H9 (cell line): ENCODE measurements around the gene ORM2. TPM values are rescaled to one million over a fixed set of nuclear protein-coding genes. Genes with fewer than 3 reads are reported as not detected.

Experiments
- DNase-seq: peaks from one replicate; pipeline ENCODE4 v3.0.0-alpha.2; 2017
- H2AFZ ChIP-seq: one replicate; pipeline ENCODE4 v1.6.1; 2013; ENCODE audit warnings: mild to moderate bottlenecking, low read length, control low read depth, moderate library complexity
- H2AK5ac ChIP-seq: 2 replicates; pipeline ENCODE4 v1.6.1; 2013; ENCODE audit warnings: low read length, control low read depth, mixed read lengths; ENCODE audit not compliant: insufficient read length
- H2BK120ac ChIP-seq: one replicate; pipeline ENCODE4 v1.6.1; 2013; ENCODE audit warnings: low read depth, mild to moderate bottlenecking, low read length, control low read depth, inconsistent platforms; ENCODE audit not compliant: poor library complexity, severe bottlenecking
- H2BK12ac ChIP-seq: 2 replicates; pipeline ENCODE4 v1.6.1; 2013; ENCODE audit warnings: low read length, control low read depth, mixed read lengths, low read depth; ENCODE audit not compliant: insufficient read length
- H2BK15ac ChIP-seq: 2 replicates; pipeline ENCODE4 v1.6.1; 2013; ENCODE audit warnings: low read depth, low read length, control low read depth
- H2BK20ac ChIP-seq: one replicate; pipeline ENCODE4 v1.6.1; 2013; ENCODE audit warnings: low read depth, mild to moderate bottlenecking, low read length, control low read depth, inconsistent platforms; ENCODE audit not compliant: poor library complexity, severe bottlenecking
- H2BK5ac ChIP-seq: 2 replicates; pipeline ENCODE4 v1.6.1; 2013; ENCODE audit warnings: low read length, control low read depth, mixed read lengths; ENCODE audit not compliant: insufficient read length
- H3K14ac ChIP-seq: 2 replicates; pipeline ENCODE4 v1.6.1; 2013; ENCODE audit warnings: low read length, control low read depth; ENCODE audit not compliant: insufficient read depth
- H3K18ac ChIP-seq: 2 replicates; pipeline ENCODE4 v1.6.1; 2013; ENCODE audit warnings: low read depth, mild to moderate bottlenecking, mixed read lengths, low read length, control low read depth; ENCODE audit not compliant: insufficient read length
- H3K23ac ChIP-seq: 2 replicates; pipeline ENCODE4 v1.6.1; 2013; ENCODE audit warnings: low read length, control low read depth, mixed read lengths, low read depth; ENCODE audit not compliant: insufficient read length
- H3K23me2 ChIP-seq: 2 replicates; pipeline ENCODE4 v1.6.1; 2013; ENCODE audit warnings: low read depth, mild to moderate bottlenecking, mixed read lengths, low read length, control low read depth; ENCODE audit not compliant: insufficient read length, poor library complexity, severe bottlenecking
- H3K27ac ChIP-seq: 2 replicates; pipeline ENCODE4 v1.5.1; 2013; ENCODE audit warnings: low read length, control low read depth, mixed read lengths, low read depth; ENCODE audit not compliant: insufficient read length
- H3K27me3 ChIP-seq: 2 replicates; pipeline ENCODE4 v1.6.1; 2013; ENCODE audit warnings: low read length, control low read depth, inconsistent platforms; ENCODE audit not compliant: insufficient read depth
- H3K4ac ChIP-seq: 2 replicates; pipeline ENCODE4 v1.6.1; 2013; ENCODE audit warnings: low read depth, mild to moderate bottlenecking, control low read depth, inconsistent platforms, low read length, moderate library complexity
- H3K4me1 ChIP-seq: 2 replicates; pipeline ENCODE4 v1.6.1; 2013; ENCODE audit warnings: low read length, control low read depth, inconsistent platforms; ENCODE audit not compliant: insufficient read depth
- H3K4me2 ChIP-seq: 2 replicates; pipeline ENCODE4 v1.6.1; 2013; ENCODE audit warnings: low read length, control low read depth, mixed read lengths; ENCODE audit not compliant: insufficient read length, insufficient read depth
- H3K56ac ChIP-seq: 2 replicates; pipeline ENCODE4 v1.6.1; 2013; ENCODE audit warnings: low read depth, mild to moderate bottlenecking, mixed read lengths, low read length, control low read depth; ENCODE audit not compliant: insufficient read length
- H3K79me1 ChIP-seq: 2 replicates; pipeline ENCODE4 v1.6.1; 2013; ENCODE audit warnings: low read depth, mild to moderate bottlenecking, moderate library complexity, low read length, control low read depth, inconsistent platforms; ENCODE audit not compliant: insufficient read depth, poor library complexity, severe bottlenecking
- H3K79me2 ChIP-seq: 2 replicates; pipeline ENCODE4 v1.6.1; 2013; ENCODE audit warnings: low read length, control low read depth, inconsistent platforms; ENCODE audit not compliant: insufficient read depth
- H3K9ac ChIP-seq: 2 replicates; pipeline ENCODE4 v1.6.1; 2013; ENCODE audit warnings: low read length, control low read depth, mixed read lengths; ENCODE audit not compliant: insufficient read length; ENCODE audit errors: extremely low read depth
- H3K9me3 ChIP-seq: one replicate; pipeline ENCODE4 v1.6.1; 2013; ENCODE audit warnings: low read depth, low read length, inconsistent platforms; ENCODE audit not compliant: control insufficient read depth
- H3T11ph ChIP-seq: one replicate; pipeline ENCODE4 v1.6.1; 2013; ENCODE audit warnings: mild to moderate bottlenecking, low read length, control low read depth, inconsistent platforms
- H4K20me1 ChIP-seq: one replicate; pipeline ENCODE4 v1.6.1; 2013; ENCODE audit not compliant: control insufficient read depth, insufficient read length, insufficient read depth
- H4K5ac ChIP-seq: 2 replicates; pipeline ENCODE4 v1.6.1; 2013; ENCODE audit warnings: low read depth, mild to moderate bottlenecking, mixed read lengths, low read length, control low read depth; ENCODE audit not compliant: insufficient read length
- H4K8ac ChIP-seq: replicated peaks from 2 replicates; pipeline ENCODE4 v1.6.1; 2013; ENCODE audit warnings: low read length, control low read depth, mixed read lengths, low read depth; ENCODE audit not compliant: insufficient read length
- H4K91ac ChIP-seq: 2 replicates; pipeline ENCODE4 v1.6.1; 2013; ENCODE audit warnings: low read depth, mild to moderate bottlenecking, moderate library complexity, mixed read lengths, low read length, control low read depth; ENCODE audit not compliant: insufficient read length
- H3K27ac Mint-ChIP-seq, 3 experiments: 2 replicates in 2 of 3; 3 replicates in 1 of 3; pipeline ENCODE4 v1.8.0; 2020 to 2021; ENCODE audit warnings: mixed read lengths in 3 of 3, mild to moderate bottlenecking in 1 of 3, moderate library complexity in 1 of 3
- H3K27me3 Mint-ChIP-seq: 2 replicates; pipeline ENCODE4 v1.8.0; 2021; ENCODE audit warnings: low read depth, mild to moderate bottlenecking, moderate library complexity, mixed read lengths
- H3K36me3 Mint-ChIP-seq, 3 experiments: 2 replicates in 2 of 3; 3 replicates in 1 of 3; pipeline ENCODE4 v1.8.0; 2020 to 2021; ENCODE audit warnings: low read depth in 3 of 3, mixed read lengths in 3 of 3; ENCODE audit not compliant: insufficient read depth in 1 of 3
- H3K4me1 Mint-ChIP-seq, 2 experiments: 2 replicates each; pipeline ENCODE4 v1.8.0; 2020; ENCODE audit warnings: mixed read lengths in 2 of 2
- H3K4me3 Mint-ChIP-seq, 2 experiments: 2 replicates in 1 of 2; 3 replicates in 1 of 2; pipeline ENCODE4 v1.8.0; 2020 to 2021; ENCODE audit warnings: mild to moderate bottlenecking in 2 of 2, mixed read lengths in 2 of 2, moderate library complexity in 1 of 2
- H3K9me3 Mint-ChIP-seq, 2 experiments: 2 replicates in 1 of 2; 3 replicates in 1 of 2; pipeline ENCODE4 v1.8.0; 2020; ENCODE audit warnings: mild to moderate bottlenecking in 2 of 2, mixed read lengths in 2 of 2, moderate library complexity in 1 of 2
- WGBS: extraction: QIAGEN DNeasy Blood & Tissue Kit; methylation state at CpG from one replicate; pipeline ENCODE4 v1.1.7; 2013; ENCODE audit warnings: missing lambda C conversion rate, low lambda C conversion rate, mixed read lengths; ENCODE audit not compliant: insufficient read length; ENCODE audit errors: extremely low coverage; 5-methylcytosine and 5-hydroxymethylcytosine counted together
- total RNA-seq: library from RNA; stranded (reverse); gene quantifications from 2 replicates; pipeline ENCODE4 v1.2.1, GENCODE V29; 2021
- TF ChIP-seq, protein P1 (sequence below): fragments of 200-600 bp; sonication (generic); conservative IDR thresholded peaks from 3 replicates; pipeline ENCODE4 v1.8.0; 2021; ENCODE audit warnings: antibody characterized with exemption, mild to moderate bottlenecking

ORM2 gene
- total RNA-seq, 1 experiment from 2014 or later: 1.2 TPM

DNA sequence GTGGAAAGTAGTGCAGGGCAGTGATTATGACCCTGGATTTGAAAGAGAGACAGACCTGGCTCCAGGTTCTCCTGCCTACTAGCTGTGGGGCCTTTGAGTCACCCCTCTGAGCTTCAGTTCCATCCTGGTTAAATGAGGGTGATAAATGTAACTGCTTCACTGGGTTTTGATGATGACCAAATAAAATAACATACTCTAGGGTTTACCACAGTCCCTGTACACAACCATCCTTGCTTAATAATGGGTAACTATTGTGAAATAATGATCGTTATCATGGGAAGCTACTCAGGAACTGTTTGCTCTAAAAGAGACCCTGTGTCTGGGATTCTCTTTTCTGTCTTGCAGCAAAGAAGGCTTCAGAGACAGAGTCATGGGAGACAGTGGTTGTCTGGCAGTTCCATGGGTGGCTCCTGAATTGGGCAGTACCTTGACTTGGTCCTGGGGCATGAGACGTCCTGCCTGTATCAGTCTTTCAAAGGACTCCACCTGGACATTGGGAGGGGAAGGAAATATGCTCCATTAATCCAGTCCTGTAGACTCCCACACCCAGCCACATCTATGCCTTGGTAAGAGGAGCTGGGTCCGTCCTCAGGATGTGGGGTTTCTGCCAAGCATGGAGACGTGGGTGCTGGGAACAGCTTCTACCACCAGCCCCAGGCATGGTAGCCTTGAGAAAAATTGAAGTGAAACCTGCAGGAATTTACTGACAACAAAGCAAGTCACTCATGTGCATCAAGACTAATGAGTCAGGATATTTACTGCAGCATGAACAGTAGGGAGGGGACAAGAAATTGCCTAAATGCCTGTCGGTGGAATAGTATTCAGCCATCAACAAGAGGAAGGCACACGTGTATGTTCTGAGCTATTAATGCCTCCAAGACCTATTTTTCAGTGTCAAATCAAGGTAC is 34.7 kb downstream of the ORM2 start:
- Histone ChIP-seq H2BK12ac (no peak overlapping the region), H4K8ac (no peak overlapping the region), H2BK5ac (no peak overlapping the region), H2AK5ac (no peak overlapping the region), H3K4me1 (peaks cover 3% of the 10 kb centered on the region; the same call in 1 of the 2 replicates), H3K14ac (no peak overlapping the region), H3T11ph (no peak overlapping the region), H3K27ac (no peak overlapping the region), H3K79me1 (no peaks in the 10 kb centered on the region), H3K23ac (no peak overlapping the region), H3K56ac (no peak overlapping the region), H2BK120ac (no peak overlapping the region), H2BK20ac (no peak overlapping the region), H4K91ac (no peak overlapping the region), H2BK15ac (no peak overlapping the region), H4K5ac (no peak overlapping the region), H3K23me2 (peaks cover 2% of the 10 kb centered on the region), H3K18ac (no peak overlapping the region), H2AFZ (no peak overlapping the region), H3K79me2 (0 out of 2 replicates have a peak, but pooled peaks cover 2% of the 10 kb centered on the region), H3K4me2 (no peak overlapping the region), H3K9me3 (no peaks in the 10 kb centered on the region), H4K20me1 (no peaks in the 10 kb centered on the region), H3K27me3 (no peaks in the 10 kb centered on the region), H3K9ac (no peak overlapping the region), H3K4ac (no peak overlapping the region)
- H3K36me3 Mint-ChIP-seq: peaks cover 49 to 61% (median 54%) of the 10 kb centered on the region in 3 experiments
- WGBS: no CpG with 5 or more reads among the region's 6 CpGs
- DNase-seq: no peak
- no peak overlapping the region for H3K4me3 Mint-ChIP-seq
- TF ChIP-seq, protein P1, sequence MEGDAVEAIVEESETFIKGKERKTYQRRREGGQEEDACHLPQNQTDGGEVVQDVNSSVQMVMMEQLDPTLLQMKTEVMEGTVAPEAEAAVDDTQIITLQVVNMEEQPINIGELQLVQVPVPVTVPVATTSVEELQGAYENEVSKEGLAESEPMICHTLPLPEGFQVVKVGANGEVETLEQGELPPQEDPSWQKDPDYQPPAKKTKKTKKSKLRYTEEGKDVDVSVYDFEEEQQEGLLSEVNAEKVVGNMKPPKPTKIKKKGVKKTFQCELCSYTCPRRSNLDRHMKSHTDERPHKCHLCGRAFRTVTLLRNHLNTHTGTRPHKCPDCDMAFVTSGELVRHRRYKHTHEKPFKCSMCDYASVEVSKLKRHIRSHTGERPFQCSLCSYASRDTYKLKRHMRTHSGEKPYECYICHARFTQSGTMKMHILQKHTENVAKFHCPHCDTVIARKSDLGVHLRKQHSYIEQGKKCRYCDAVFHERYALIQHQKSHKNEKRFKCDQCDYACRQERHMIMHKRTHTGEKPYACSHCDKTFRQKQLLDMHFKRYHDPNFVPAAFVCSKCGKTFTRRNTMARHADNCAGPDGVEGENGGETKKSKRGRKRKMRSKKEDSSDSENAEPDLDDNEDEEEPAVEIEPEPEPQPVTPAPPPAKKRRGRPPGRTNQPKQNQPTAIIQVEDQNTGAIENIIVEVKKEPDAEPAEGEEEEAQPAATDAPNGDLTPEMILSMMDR: no peak
- H3K27me3 Mint-ChIP-seq: no peaks in the 10 kb centered on the region
- H3K27ac Mint-ChIP-seq: no peak overlapping the region; a peak in 1 of 7 replicates
- H3K4me1 Mint-ChIP-seq: peaks cover under 1 to 2% of the 10 kb centered on the region in 2 experiments
- no peaks in the 10 kb centered on the region for H3K9me3 Mint-ChIP-seq
